ENCODE measurements around the gene SLC16A9.

DNA sequence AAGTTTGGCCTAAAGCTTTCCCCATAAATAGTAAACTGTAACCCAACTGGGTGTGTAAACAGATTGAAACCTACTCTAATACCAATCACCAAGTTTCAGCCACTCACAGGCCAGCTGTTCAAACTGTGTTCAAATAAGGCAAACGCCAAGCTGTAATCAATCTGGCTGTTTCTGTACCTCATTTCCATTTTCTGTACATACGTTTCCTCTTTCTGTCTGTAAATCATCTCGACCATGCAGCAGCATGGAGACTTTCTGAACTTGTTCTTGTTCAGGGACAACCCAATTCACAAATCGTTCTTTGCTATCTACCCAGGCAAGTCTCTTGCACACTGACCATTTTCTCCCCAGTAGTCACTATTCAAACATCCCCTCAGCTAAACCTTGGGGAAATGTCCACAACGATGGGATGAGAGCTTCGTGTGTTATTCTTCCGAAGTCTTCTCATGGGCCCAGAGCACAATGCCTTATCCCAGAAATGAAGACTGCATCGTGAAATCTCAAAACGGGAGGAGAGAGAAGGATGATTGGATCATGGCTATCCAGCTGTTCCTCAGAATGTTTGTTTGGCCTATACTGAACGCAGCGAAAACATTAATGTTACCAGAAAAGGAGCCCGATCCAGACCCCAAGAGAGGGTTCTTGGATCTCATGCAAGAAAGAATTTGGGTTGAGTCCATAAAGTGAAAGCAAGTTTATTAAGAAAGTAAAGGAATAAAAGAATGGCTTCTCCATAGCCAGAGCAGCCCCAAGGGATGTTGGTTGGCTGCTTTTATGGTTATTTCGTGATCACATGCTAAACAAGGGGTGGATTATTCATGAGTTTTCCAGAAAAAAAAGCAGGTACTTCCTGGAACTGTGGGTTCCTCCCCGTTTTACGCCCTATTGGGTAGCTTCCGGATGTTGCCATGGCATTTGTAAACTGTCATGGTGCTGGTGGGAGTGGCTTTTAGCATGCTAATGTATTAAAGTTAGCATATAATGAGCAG, 86.2 kb downstream of the SLC16A9 start:
- TF ChIP-seq EZH2 (IDR thresholded peaks at IDR 0.05; ENCODE audit: borderline replicate concordance, low read depth, low read length, severe bottlenecking): no peak
- TF ChIP-seq, protein P1, sequence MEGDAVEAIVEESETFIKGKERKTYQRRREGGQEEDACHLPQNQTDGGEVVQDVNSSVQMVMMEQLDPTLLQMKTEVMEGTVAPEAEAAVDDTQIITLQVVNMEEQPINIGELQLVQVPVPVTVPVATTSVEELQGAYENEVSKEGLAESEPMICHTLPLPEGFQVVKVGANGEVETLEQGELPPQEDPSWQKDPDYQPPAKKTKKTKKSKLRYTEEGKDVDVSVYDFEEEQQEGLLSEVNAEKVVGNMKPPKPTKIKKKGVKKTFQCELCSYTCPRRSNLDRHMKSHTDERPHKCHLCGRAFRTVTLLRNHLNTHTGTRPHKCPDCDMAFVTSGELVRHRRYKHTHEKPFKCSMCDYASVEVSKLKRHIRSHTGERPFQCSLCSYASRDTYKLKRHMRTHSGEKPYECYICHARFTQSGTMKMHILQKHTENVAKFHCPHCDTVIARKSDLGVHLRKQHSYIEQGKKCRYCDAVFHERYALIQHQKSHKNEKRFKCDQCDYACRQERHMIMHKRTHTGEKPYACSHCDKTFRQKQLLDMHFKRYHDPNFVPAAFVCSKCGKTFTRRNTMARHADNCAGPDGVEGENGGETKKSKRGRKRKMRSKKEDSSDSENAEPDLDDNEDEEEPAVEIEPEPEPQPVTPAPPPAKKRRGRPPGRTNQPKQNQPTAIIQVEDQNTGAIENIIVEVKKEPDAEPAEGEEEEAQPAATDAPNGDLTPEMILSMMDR (IDR thresholded peaks at IDR 0.05; ENCODE audit: extremely low read depth in 1 of 2, insufficient read depth in 1 of 2, low read depth in 1 of 2, low read length in 2 of 2): no peak
- no peak for TF ChIP-seq FOS (IDR thresholded peaks at IDR 0.05; ENCODE audit: borderline replicate concordance, insufficient read depth, low read length)
- TF ChIP-seq POLR2AphosphoS5 (IDR thresholded peaks at IDR 0.05; ENCODE audit: insufficient read depth, low read depth, low read length): no peak
- TF ChIP-seq, protein P2, sequence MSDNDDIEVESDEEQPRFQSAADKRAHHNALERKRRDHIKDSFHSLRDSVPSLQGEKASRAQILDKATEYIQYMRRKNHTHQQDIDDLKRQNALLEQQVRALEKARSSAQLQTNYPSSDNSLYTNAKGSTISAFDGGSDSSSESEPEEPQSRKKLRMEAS (IDR thresholded peaks at IDR 0.05; ENCODE audit: insufficient read depth, insufficient read length): no peak
- no peak for TF ChIP-seq POLR2A (IDR thresholded peaks at IDR 0.05; ENCODE audit: low read depth, low read length)

All from endothelial cell of umbilical vein (primary cell).